Measurements from ENCODE around the gene NUDCD2. TPM values are rescaled to one million over a fixed set of nuclear protein-coding genes. Genes with fewer than 3 reads are reported as not detected.

Gene NUDCD2
- total and polyA plus RNA-seq, 9 of the 15 experiments (the other 6 are each of a cell fraction or from before 2014, with no cell fraction given) = 14.6 to 76.9 (median 32.5) TPM

GRCh38 chr5:163459819-163460561 lies at the start of gene NUDCD2 (continued):
- TF ChIP-seq, protein P1, sequence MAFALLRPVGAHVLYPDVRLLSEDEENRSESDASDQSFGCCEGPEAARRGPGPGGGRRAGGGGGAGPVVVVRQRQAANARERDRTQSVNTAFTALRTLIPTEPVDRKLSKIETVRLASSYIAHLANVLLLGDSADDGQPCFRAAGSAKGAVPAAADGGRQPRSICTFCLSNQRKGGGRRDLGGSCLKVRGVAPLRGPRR (CRISPR knock-in tag; IDR thresholded peaks at IDR 0.05) = no peak
- TF ChIP-seq, protein P2, sequence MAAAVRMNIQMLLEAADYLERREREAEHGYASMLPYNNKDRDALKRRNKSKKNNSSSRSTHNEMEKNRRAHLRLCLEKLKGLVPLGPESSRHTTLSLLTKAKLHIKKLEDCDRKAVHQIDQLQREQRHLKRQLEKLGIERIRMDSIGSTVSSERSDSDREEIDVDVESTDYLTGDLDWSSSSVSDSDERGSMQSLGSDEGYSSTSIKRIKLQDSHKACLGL (CRISPR knock-in tag; IDR thresholded peaks at IDR 0.05; ENCODE audit: borderline replicate concordance, poor library complexity, severe bottlenecking) = peak; percentile 55
- TF ChIP-seq FOSL1 (tag; conservative IDR thresholded peaks at IDR 0.05) = no peak
- peak; percentile 95 for TF ChIP-seq POLR2G (IDR thresholded peaks at IDR 0.05; ENCODE audit: low read depth, low read length)
- no peak for TF ChIP-seq MECOM (CRISPR knock-in tag; IDR thresholded peaks at IDR 0.05)
- peak; percentile 66 for TF ChIP-seq ATF7 (IDR thresholded peaks at IDR 0.05)
- TF ChIP-seq, protein P3, sequence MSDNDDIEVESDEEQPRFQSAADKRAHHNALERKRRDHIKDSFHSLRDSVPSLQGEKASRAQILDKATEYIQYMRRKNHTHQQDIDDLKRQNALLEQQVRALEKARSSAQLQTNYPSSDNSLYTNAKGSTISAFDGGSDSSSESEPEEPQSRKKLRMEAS (CRISPR knock-in tag; IDR thresholded peaks at IDR 0.05) = peak; percentile 90
- TF ChIP-seq MAFG (tag; conservative IDR thresholded peaks at IDR 0.05) = no peak
- TF ChIP-seq CREBBP (IDR thresholded peaks at IDR 0.05; ENCODE audit: low read depth, low read length) = no peak
- TF ChIP-seq ZNF12 (CRISPR knock-in tag; IDR thresholded peaks at IDR 0.05) = 0 out of 2 replicates have a peak, but pooled peaks have one; percentile 23
- peak; percentile 100 for TF ChIP-seq NRF1 (conservative IDR thresholded peaks at IDR 0.05 in 1 of 2, IDR thresholded peaks at IDR 0.05 in 1 of 2)
- TF ChIP-seq ELK1 (CRISPR knock-in tag; IDR thresholded peaks at IDR 0.05) = no peak
- TF ChIP-seq CSDE1 (IDR thresholded peaks at IDR 0.05) = no peak
- no peak for TF ChIP-seq EP300 (IDR thresholded peaks at IDR 0.05; ENCODE audit: low read length)
- TF ChIP-seq, protein P4, sequence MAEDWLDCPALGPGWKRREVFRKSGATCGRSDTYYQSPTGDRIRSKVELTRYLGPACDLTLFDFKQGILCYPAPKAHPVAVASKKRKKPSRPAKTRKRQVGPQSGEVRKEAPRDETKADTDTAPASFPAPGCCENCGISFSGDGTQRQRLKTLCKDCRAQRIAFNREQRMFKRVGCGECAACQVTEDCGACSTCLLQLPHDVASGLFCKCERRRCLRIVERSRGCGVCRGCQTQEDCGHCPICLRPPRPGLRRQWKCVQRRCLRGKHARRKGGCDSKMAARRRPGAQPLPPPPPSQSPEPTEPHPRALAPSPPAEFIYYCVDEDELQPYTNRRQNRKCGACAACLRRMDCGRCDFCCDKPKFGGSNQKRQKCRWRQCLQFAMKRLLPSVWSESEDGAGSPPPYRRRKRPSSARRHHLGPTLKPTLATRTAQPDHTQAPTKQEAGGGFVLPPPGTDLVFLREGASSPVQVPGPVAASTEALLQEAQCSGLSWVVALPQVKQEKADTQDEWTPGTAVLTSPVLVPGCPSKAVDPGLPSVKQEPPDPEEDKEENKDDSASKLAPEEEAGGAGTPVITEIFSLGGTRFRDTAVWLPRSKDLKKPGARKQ (CRISPR knock-in tag; IDR thresholded peaks at IDR 0.05) = no peak
- no peak for TF ChIP-seq POU5F1 (IDR thresholded peaks at IDR 0.05; ENCODE audit: borderline replicate concordance, low read depth, low read length, partially characterized antibody)
- no peak for TF ChIP-seq HSF4 (CRISPR knock-in tag; IDR thresholded peaks at IDR 0.05; ENCODE audit: borderline replicate concordance)
- no peak for TF ChIP-seq ZNF644 (tag; IDR thresholded peaks at IDR 0.05; ENCODE audit: low read depth)
- no peak for TF ChIP-seq MYNN (IDR thresholded peaks at IDR 0.05)
- TF ChIP-seq MYNN (CRISPR knock-in tag; IDR thresholded peaks at IDR 0.05) = no peak
- TF ChIP-seq RBM34 (IDR thresholded peaks at IDR 0.05; ENCODE audit: borderline replicate concordance, insufficient read depth, low read length) = no peak
- no peak for TF ChIP-seq TAF15 (IDR thresholded peaks at IDR 0.05; ENCODE audit: low read depth, low read length)
- TF ChIP-seq KLF6 (CRISPR knock-in tag; IDR thresholded peaks at IDR 0.05; ENCODE audit: borderline replicate concordance) = no peak
- 0 out of 2 replicates have a peak, but pooled peaks have one; percentile 16 for TF ChIP-seq ARID1B (IDR thresholded peaks at IDR 0.05)
- TF ChIP-seq PCBP1 (IDR thresholded peaks at IDR 0.05; ENCODE audit: low read depth, low read length, poor library complexity, severe bottlenecking) = peak; percentile 83

Data from K562 (cell line).